ENCODE data around the gene FILIP1.

- TF ChIP-seq REST (IDR thresholded peaks at IDR 0.05; ENCODE audit: insufficient read depth in 1 of 2, low read depth in 2 of 2, low read length in 2 of 2) (no peak), SIN3A (IDR thresholded peaks at IDR 0.05; ENCODE audit: borderline replicate concordance, insufficient read depth, low read length) (no peak), POLR2AphosphoS5 (IDR thresholded peaks at IDR 0.05; ENCODE audit: low read depth, low read length) (no peak)
Measured at GRCh38 chr6:75499640-75500039, 6.0 kb upstream of the FILIP1 start.

All from PFSK-1 (cell line).